Ectodermal cell (in vitro differentiated cells): ENCODE measurements around the gene XPNPEP2.

ENCODE experiments used
- H3K27ac ChIP-seq: 2 replicates; pipeline ENCODE4 v1.7.0; 2013; ENCODE audit warnings: mild to moderate bottlenecking, low read depth, low read length; ENCODE audit not compliant: insufficient read depth, poor library complexity, severe bottlenecking
- H3K27me3 ChIP-seq: 2 replicates; pipeline ENCODE4 v1.7.0; 2013; ENCODE audit warnings: mild to moderate bottlenecking, low read length; ENCODE audit not compliant: insufficient read depth, control insufficient read depth, poor library complexity, severe bottlenecking
- H3K36me3 ChIP-seq: one replicate; pipeline ENCODE4 v1.7.0; 2013; ENCODE audit warnings: low read length; ENCODE audit not compliant: control insufficient read depth, insufficient read depth
- H3K4me1 ChIP-seq: one replicate; pipeline ENCODE4 v1.7.0; 2013; ENCODE audit warnings: low read length; ENCODE audit not compliant: control insufficient read depth, insufficient read depth
- H3K4me3 ChIP-seq: 2 replicates; pipeline ENCODE4 v1.7.0; 2013; ENCODE audit warnings: low read depth, low read length, control low read depth; ENCODE audit not compliant: insufficient read depth
- H3K9me3 ChIP-seq: 2 replicates; pipeline ENCODE4 v1.7.0; 2013; ENCODE audit warnings: mild to moderate bottlenecking, low read length, moderate library complexity; ENCODE audit not compliant: control insufficient read depth
- WGBS, 2 experiments: methylation state at CpG; one replicate each; pipeline ENCODE4 v1.1.7; 2013; ENCODE audit warnings: missing lambda C conversion rate in 2 of 2; 5-methylcytosine and 5-hydroxymethylcytosine counted together

XPNPEP2 gene

DNA sequence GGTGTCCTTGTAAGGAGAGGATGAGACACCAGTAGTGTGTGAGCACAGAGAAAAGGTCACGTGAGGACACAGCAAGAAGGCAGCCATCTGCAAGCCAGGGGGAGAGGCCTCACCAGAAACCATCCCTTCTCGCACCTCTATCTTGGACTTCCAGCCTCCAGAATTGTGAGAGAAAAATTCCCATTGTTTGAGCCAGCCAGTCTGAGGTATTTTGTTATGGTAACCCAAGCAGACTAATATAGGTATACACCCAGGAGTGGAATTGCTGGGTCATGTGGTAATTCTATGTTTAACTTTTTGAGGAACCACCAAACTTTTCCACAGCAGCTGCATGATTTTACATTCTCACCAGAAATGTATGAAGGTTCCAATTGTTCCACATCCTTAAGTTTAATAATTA lies 79.3 kb downstream of the XPNPEP2 start:
- no peaks in the 10 kb centered on the region for H3K4me1 ChIP-seq
- H3K36me3 ChIP-seq: no peaks in the 10 kb centered on the region
- no peaks in the 10 kb centered on the region for H3K9me3 ChIP-seq
- no peak overlapping the region for H3K4me3 ChIP-seq
- no peaks in the 10 kb centered on the region for H3K27me3 ChIP-seq
- WGBS, 2 experiments: 90 to 100% methylated on average over 2 of the region's 2 CpGs
- H3K27ac ChIP-seq: no peak overlapping the region
